GM12878 (cell line): ENCODE measurements around the gene NFE2L2.

Experiments used
- FOXM1 ChIP-seq: IDR thresholded peaks from 2 replicates; pipeline ENCODE4 v1.6.1; 2012; ENCODE audit warnings: low read depth, mild to moderate bottlenecking, inconsistent platforms, low read length, moderate library complexity
- RAD51 ChIP-seq: fragments of 450-650 bp; IDR thresholded peaks from 2 replicates; pipeline ENCODE4 v1.6.1; 2016; ENCODE audit warnings: moderate library complexity, mild to moderate bottlenecking, inconsistent platforms

GRCh38 chr2:177190941-177191340, 73.6 kb downstream of the NFE2L2 start:
- TF ChIP-seq RAD51 (no peak), FOXM1 (no peak)
